Fibroblast of peridontal ligament (primary cell): ENCODE data around the gene ZNF805.
"Not testable (repeated sequence)": the region's sequence is repeated elsewhere in the genome, so short reads cannot be mapped to it uniquely, and the experiment has no call there.

Experiments used
- DNase-seq: peaks from one replicate; pipeline ENCODE4 v3.0.0-alpha.2; 2010; ENCODE audit errors: extremely low read depth

The ZNF805 gene

DNA sequence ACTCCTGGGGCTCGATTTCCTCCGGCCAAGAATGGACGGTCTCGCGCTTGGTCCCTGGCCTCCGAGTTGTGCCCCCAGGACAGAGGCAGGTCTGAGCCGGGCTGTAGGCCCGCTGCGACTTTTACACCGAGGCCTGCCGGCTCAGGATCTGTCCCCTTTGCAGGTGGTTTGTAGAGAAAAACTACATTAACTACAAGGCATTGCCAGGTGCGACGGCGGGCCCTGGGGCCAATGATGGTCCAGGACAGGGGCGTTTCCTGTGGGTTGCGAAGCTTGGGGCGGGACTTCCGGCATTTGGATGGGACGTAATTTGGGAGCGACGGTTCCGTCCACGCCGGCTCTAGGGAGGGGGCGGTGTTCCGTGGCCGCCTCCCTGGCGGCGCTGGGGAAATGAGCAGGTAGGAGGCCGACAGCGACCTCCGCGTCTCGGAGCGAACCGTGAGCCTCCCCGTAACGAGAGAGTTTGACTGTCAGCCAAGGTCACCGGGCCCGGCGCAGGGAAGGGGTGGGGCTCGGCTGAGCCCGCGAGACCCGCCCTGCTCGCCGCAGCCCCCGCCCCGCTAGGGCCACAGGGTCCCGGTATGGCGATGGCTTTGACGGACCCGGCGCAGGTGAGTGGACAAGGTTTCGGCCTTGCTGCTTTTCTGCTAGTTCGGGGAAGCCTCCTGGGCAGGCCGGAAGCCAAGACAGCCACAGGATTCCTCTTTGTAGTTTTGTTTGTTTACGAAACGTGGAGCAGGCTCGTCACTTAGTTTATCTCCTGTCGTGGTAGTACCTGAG, at the start of gene ZNF805:
ZNF805 (plus strand) TSS at position 322 of the 780 bp plus-strand sequence; CDS start at position 582, 260 bp downstream.
- peak; percentile 89 for DNase-seq

DNA sequence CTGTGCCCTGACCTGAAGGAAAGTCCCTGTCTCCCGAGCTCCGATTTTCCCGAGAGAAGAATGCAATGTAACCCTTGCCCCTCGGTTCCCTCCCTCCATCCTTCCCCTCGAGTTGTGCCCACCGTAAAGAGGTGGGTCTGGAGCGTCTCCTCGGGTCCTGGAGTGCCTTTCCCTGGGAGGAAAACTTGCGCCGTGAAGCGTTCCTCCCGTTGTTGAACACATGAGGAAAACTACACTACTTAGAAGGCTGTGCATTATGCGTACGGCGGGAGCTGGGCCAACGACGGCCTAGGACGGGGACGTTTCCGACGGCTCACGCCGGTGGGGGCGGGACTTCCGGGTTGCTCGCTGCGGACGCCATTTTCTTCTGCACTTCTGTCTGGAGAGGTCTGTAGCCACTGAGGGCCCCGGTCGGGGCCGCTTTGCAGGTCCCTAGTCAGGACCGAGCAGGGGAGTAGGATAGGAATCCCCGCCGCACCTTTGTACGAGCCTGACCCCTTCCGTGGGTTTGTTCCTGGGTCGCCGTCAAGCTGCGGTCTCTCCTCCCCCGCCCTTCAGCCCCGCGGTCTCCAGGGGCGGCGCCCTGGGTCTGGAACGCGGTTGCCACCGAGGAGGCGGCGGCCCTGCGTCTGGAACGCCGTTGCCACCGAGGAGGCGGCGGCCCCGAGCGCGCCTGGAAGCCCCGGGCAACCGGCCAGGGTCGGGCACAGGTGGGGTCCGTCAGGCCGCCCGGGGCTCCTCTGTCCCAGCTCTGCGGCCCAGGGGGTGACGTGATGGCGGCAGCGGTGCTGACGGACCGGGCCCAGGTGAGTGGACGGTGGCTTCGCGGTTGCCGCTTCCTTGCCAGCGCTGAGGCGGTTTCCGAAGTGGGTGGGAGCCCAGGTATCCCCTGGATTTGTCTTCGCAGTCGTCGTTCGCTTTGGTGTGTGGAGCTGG, 49.0 kb upstream of the ZNF805 start, which contains the start of gene ZNF264:
ZNF264 (plus strand) TSS at position 360 of the 936 bp plus-strand sequence; CDS start at position 774, 414 bp downstream.
- peak; percentile 86 for DNase-seq

DNA sequence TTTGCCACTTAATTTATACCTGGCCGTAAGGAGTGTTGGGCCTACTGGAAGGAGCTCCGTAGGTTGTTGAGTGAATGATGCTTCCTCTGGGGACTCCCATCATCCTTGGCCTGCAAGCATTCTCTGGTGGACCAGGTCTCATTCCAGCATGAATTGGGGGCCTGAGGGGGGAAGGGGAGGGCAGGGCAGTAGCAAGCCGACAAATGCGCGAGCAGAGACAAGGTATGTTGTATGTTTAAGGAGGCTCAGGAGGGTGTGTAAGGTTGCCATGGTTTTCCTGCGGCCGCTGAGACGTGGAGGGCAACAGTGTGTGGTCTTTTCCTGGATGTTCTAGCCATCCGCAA, 48.4 kb upstream of the ZNF805 start:
- peak; percentile 9 for DNase-seq

DNA sequence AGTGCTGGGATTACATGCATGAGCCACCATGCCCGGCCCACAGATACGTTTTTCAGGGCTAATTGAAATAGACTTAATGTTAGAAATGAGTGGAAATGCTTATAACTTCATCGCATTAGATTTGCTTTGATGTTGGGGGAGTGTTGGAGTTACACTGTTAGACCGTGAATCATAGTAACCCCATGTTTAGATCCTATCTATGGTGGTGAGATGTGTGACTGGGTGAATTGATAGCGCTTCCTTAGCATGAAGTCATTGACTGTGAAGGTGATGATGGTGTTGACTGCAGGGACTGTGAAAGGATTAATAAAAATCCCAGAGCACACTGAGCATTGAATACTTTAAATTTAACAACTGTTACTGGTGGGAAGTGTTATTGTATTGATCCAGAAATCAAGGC, 47.4 kb upstream of the ZNF805 start:
- DNase-seq, result no peak

DNA sequence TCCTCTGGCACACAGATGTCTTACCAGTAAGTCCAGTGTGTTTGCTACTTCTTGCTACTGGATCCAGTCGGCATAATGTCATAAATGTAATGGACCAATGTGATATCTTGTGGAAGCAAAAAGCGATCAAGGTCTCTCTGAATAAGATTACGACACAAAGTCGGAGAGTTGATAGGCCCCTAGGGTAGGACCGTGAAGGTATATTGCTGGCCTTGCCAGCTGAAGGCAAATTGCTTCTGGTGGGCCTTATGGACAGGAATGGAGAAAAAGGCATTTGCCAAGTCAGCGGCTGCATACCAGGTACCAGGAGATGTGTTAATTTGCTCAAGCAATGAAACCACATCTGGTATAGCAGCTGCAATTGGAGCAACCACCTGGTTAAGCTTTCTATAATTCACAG, 42.6 kb upstream of the ZNF805 start:
- not testable (repeated sequence) for DNase-seq

DNA sequence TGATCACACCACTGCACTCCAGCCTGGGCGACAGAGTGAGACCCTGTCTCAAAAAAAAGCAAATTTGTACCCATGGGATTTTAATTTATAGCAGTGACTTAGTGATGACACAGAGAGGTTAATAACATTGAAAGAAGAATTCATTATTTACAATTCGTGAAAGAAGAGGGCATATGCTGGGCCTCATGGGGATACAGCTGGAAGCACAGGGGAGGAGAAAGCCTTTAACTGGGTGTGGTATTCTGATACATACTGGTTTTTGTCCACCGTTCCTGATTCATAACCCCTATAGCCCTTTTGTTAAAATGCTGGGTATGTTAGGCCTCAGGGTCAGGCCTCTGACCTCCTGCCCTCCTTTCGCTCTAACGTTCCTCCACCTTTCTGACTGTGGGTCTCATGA, 38.3 kb upstream of the ZNF805 start:
- DNase-seq, result no peak

DNA sequence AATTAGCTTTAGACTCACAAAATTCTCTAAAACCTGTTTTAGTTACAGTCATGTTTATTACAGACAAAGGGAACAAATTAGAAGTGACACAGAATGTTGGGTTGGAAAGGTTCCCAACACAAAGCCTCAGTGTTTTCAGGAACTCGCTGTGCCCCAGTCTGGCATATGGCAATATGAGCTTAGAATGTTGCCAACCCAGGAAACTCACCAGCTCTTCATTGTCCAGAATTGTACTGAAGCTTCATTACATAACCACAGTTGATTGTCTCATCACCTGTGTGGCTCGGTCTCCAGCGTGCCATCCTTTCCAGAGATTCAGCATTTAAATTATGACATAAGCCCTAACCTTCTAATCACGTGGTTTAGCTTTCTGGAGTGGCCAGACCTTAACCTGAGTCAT, 30.1 kb upstream of the ZNF805 start:
- no peak for DNase-seq

- DNase-seq, result no peak
Observed at GRCh38 chr19:57212109-57212508, 28.3 kb upstream of the ZNF805 start.

- DNase-seq, result no peak
Observed at GRCh38 chr19:57227502-57227901, 12.9 kb upstream of the ZNF805 start.

GRCh38 chr19:57231686-57232085, 8.7 kb upstream of the ZNF805 start:
- DNase-seq, result no peak

GRCh38 chr19:57233207-57233606, 7.2 kb upstream of the ZNF805 start:
- DNase-seq, result no peak

- no peak for DNase-seq
Observed at GRCh38 chr19:57239982-57240310, 486 bp upstream of the ZNF805 start.

- peak; percentile 56 for DNase-seq
Observed at GRCh38 chr19:57241176-57241575, 744 bp downstream of the ZNF805 start.

DNA sequence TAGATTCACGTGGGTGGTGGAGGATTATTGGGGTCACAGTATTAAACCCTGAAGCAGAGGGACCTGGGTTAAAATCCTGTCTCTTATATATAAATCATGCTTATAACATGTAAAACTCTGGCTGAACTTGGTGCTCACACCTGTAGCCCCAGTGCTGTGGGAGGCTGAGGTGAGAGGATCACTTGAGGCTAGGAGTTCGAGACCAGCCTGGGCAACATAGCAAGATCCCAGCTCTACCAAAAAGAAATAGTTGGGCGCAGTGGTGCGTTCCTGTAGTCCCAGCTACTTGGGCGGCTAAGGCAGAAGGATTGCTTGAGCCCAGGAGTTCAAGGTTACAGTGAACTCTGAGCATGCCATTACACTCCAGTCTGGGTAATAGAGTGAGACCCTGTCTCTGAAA, 2.4 kb downstream of the ZNF805 start:
- no peak for DNase-seq

- DNase-seq, result no peak
Observed at GRCh38 chr19:57244513-57244912, 4.1 kb downstream of the ZNF805 start.

- DNase-seq, result no peak
Observed at GRCh38 chr19:57245066-57245465, 4.6 kb downstream of the ZNF805 start.

DNA sequence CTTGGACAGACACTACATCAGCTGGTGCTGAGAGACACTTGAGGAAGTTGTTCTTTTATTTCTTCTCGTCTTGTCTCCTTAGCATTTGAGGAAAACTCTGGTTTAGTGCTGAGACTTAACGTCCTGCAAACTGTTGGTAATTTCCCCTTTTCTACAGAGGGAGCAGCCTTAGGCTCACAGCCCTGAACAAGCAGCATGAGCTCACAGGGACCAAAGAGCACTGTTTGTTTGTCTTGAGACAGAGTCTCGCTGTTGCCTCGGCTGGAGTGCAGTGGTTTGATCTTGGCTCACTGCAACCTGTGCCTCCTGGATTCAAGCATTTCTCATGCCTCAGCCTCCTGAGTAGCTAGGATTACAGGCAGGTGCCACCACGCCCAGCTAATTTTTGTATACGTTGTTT, 5.5 kb downstream of the ZNF805 start:
- no peak for DNase-seq

DNA sequence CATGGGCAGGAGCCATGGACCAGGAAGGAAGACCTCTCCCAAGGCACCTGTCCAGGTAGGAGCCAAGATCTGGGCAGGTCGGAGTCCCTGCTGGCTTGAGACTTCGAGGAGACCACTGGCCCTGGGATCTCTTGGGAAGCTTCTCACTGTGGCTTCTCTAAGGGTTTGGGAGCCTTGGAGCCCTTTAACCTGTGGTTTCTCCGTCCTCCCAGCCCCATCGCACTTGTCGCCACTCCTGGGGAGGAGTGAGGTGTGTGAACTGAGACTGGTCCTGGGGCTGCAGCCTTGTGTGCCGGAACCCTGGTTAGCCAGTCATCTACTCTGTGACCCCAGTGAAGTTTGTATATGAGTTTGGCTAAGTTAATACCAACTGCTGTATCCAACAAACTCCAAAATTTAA, 8.2 kb downstream of the ZNF805 start:
- no peak for DNase-seq

GRCh38 chr19:57249329-57249728, 8.9 kb downstream of the ZNF805 start:
- no peak for DNase-seq

DNA sequence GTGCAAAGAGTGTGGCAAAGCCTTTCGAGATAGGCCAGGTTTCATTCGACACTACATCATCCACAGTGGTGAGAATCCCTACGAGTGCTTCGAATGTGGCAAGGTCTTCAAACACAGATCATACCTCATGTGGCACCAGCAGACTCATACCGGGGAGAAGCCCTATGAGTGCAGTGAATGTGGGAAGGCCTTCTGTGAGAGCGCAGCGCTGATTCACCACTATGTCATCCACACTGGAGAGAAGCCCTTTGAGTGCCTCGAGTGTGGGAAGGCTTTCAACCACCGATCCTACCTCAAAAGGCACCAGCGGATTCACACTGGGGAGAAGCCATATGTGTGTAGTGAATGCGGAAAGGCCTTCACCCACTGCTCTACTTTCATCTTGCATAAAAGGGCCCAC, 13.3 kb downstream of the ZNF805 start:
- DNase-seq, result not testable (repeated sequence)

- no peak for DNase-seq
Observed at GRCh38 chr19:57262044-57262443, 21.6 kb downstream of the ZNF805 start.

GRCh38 chr19:57263244-57263741, 22.9 kb downstream of the ZNF805 start:
- DNase-seq, result no peak

DNA sequence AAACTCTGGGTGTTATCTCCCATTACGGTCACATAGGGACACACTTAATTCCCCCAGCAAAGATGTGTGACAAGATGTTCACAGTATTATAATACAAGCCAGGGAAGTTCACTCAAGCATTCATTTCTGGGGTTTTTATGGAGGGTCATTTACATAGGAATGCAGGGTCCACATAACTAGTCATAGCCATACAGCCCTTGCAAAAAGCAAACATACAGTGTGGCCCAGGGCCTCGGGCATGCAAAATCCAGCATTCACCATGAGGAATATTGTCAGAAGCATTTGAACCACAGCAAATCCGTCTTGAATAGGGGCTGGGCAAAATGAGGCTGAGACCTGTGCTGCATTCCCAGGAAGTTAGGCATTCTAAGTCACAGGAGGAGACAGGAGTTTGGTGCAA, 26.9 kb downstream of the ZNF805 start:
- no peak for DNase-seq
